ENCODE measurements around the gene TOR1AIP1. TPM values are rescaled to one million over a fixed set of nuclear protein-coding genes. Genes with fewer than 3 reads are reported as not detected.

TOR1AIP1 gene, protein sequence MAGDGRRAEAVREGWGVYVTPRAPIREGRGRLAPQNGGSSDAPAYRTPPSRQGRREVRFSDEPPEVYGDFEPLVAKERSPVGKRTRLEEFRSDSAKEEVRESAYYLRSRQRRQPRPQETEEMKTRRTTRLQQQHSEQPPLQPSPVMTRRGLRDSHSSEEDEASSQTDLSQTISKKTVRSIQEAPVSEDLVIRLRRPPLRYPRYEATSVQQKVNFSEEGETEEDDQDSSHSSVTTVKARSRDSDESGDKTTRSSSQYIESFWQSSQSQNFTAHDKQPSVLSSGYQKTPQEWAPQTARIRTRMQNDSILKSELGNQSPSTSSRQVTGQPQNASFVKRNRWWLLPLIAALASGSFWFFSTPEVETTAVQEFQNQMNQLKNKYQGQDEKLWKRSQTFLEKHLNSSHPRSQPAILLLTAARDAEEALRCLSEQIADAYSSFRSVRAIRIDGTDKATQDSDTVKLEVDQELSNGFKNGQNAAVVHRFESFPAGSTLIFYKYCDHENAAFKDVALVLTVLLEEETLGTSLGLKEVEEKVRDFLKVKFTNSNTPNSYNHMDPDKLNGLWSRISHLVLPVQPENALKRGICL
- 30.2 to 34.5 TPM (median 32.4 TPM) in 5 replicates for total RNA-seq (2022; extraction: Qiagen RNA extraction)

DNA sequence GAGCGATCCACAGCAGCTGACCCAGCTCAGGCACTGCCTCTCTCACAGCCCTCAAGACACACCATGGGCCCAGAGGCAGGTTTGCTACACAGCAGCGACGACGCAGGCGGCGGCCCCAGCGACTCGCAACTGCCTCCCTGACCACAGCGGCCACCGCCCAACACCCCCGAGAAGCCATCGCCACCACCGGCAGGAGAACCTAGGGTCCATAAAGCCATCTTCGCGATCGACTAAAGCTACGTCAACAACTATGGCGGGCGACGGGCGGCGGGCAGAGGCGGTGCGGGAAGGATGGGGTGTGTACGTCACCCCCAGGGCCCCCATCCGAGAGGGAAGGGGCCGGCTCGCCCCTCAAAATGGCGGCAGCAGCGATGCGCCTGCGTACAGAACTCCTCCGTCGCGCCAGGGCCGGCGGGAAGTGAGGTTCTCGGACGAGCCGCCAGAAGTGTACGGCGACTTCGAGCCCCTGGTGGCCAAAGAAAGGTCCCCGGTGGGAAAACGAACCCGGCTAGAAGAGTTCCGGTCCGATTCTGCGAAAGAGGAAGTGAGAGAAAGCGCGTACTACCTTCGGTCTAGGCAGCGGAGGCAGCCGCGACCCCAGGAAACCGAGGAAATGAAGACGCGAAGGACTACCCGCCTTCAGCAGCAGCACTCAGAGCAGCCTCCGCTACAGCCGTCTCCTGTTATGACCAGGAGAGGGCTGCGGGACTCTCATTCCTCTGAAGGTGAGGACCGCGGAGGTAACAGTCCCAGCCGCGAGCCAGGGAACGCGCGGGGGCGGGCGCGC is at the start of gene TOR1AIP1:
Gene TOR1AIP1 (plus strand): TSS at position 33 of the 787 bp plus-strand sequence. CDS start 218 bp downstream, at position 251.

DNA sequence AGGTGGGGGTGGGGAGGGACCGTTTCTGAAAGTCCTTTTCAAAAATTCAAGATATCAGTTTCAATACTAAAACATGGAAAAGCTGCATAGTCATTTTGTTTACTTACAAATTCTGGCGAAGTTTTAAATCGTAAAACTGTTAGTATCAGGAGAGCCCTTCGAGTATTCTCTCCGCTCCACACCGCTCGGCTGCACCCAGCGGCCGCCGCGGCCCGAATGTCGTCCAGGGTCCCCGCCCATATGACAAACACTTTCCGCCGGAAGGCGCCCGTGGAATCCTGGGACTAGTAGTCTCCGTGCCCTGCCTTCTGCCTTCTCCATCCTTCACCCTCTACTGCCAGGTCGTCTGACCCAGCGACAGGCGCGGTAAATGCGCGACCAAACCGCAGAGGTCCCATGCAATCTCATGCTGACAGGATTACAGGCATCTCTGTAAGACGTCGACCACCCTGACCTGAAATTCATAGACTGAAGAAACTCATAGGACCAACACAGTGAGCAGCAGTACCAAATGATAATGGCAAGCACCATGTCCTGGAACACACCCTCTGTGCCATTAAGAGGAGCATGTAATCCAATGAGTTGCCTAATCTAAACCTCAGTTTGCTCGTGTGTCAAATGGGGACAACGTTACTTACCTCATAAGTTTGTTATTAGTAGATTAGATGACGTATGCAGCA is 4.4 kb upstream of the TOR1AIP1 start, which contains the start of gene TOR1AIP2:
Gene TOR1AIP2 (minus strand): TSS at position 218 of the 680 bp plus-strand sequence. CDS start 25,138 bp downstream, outside the sequence.

DNA sequence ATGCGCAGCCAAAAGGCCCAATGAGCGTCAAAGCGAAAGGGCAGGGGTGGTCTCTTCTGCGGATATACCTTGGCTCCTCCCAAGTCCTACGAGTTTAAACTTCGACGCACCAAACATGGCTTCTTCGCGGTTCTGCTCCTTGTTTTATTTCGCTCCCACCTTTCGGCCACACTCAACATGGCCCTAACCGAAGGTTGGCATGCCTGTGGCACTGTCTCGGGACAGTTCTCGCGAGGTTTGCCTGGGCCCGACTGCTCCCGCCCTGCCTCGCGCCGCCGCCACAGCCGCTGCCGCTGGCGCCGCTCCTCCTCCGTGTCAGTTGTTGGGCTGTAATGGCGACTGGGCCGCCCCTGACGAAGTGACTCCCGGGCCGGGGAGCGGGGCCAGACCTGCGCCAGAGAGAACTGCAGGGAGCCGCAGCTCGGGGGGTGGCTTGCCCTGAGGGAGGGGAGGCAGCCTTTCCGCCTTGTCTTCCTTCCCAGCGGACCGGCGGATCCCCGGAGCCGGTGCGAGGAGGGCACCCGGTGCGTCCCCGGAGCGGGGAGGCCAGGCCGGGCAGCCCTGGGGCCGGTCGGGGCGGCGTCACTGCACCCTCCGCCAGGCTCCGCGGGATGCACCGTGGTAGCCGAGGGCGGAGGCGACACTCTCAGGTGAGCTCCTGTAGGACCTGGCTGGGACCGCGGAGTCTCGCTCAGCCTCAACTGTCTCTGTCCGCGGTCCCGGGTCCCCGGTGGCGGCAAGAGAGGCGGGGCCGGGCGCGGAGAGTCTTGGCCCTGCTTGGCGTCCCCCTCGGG is 72.6 kb downstream of the TOR1AIP1 start, which contains the start of gene CEP350:
Gene CEP350 (plus strand): TSS at position 318 of the 794 bp plus-strand sequence. CDS start 31,372 bp downstream, outside the sequence.

Other genes starting within 250 kb of the TOR1AIP1 start
- gene FAM163A, start 139.0 kb upstream of the TOR1AIP1 start, total RNA-seq (2022; extraction: Qiagen RNA extraction), result not detected in 5 replicates
- 17.0 to 28.8 TPM (median 25.5 TPM) in 5 replicates for gene TOR1AIP2, start 4.5 kb upstream of the TOR1AIP1 start, total RNA-seq (2022; extraction: Qiagen RNA extraction)
- 9.2 to 16.2 TPM (median 13.0 TPM) in 5 replicates for gene CEP350, start 72.5 kb downstream of the TOR1AIP1 start, total RNA-seq (2022; extraction: Qiagen RNA extraction)